SK-N-MC (cell line): ENCODE results near the gene AHRR.

Source experiments
- EZH2 ChIP-seq: fragments of 200-600 bp; sonication (generic); IDR thresholded peaks from one replicate; pipeline ENCODE4 v1.6.1; 2017; ENCODE audit warnings: antibody characterized with exemption
- POLR2AphosphoS5 ChIP-seq: IDR thresholded peaks from 2 replicates; pipeline ENCODE4 v1.6.1; 2012; ENCODE audit warnings: mild to moderate bottlenecking, low read depth, low read length, borderline replicate concordance

DNA sequence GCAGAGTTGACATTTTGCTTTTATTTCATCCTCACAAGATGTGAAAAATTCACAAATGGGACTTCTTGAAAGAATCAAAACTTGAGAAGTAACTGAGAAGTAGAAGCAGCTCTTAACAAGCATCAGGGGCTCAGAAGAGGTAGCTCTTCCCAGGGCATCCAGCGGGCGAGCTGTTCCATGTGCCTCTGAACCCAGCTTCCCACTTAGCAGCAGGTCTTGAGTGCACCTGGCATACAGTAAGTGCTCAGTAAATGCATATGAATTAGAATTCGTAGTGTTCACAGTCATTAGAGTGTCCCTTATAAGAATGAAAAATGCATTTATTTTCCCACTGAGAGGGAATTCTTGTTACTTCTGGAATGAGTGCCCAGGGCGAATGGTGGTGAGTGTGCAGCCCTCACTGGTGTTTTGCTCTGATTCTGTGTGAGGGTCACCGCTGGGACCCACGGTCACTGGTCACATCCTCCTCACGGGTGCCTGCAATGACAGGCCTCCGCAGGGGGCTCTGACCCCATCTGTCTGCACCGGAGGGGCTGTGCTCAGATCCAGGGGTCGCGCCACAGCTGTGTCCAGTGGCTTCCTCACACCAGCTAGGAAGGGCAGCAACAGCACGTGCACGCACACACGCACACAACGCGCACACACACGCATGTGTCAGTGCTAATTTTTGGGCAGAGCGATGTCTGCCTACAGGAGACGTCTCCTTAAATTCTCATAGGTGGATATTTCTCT is 148.4 kb downstream of the AHRR start:
- TF ChIP-seq POLR2AphosphoS5 (no peak; the same call in 1 of the 2 replicates), EZH2 (no peak)
